Caco-2 (cell line): Measurements from ENCODE around the gene H2AZ2. TPM values are rescaled to one million over a fixed set of nuclear protein-coding genes. Genes with fewer than 3 reads are reported as not detected.

Experiments
- BruUV-seq: library from RNA; stranded (reverse); fragments of 400-500 nt; replicated peaks from 2 replicates; lab custom pipeline; 2021; lab: Mats Ljungman, UMichigan
- CTCF ChIA-PET: fragments of 300-600 bp; sonication (Branson Sonifier 250); formaldehyde crosslinking; loops from one replicate; lab custom pipeline; 2022; ENCODE audit warnings: antibody characterized with exemption; lab: Charles Lee
- POLR2A ChIA-PET: fragments of 300-600 bp; sonication (Branson Sonifier 250); formaldehyde crosslinking; loops from one replicate; lab custom pipeline; 2022; ENCODE audit warnings: antibody characterized with exemption; lab: Charles Lee
- DNase-seq, 2 experiments: peaks; one replicate each; pipeline versions ENCODE4 v3.0.0 to v3.0.0-alpha.2; 2020 to 2022
- H3K27me3 ChIP-seq: replicated peaks from 2 replicates; pipeline ENCODE4 v1.6.0; 2011; ENCODE audit warnings: low read length; ENCODE audit not compliant: control insufficient read depth, insufficient read depth
- H3K36me3 ChIP-seq: 2 replicates; pipeline ENCODE4 v1.5.1; 2011; ENCODE audit warnings: low read length; ENCODE audit not compliant: control insufficient read depth, insufficient read depth
- H3K4me1 ChIP-seq: fragments of 250-450 bp; sonication (Bioruptor Pico); 2 replicates; pipeline ENCODE4 v1.5.1; 2020; ENCODE audit warnings: mild to moderate bottlenecking
- H3K4me3 ChIP-seq: 2 replicates; pipeline ENCODE4 v1.5.1; 2011; ENCODE audit warnings: low read depth, mild to moderate bottlenecking, control low read depth, low read length
- H3K9me3 ChIP-seq: fragments of 250-450 bp; sonication (Bioruptor Pico); 2 replicates; pipeline ENCODE4 v1.5.1; 2020; ENCODE audit warnings: mild to moderate bottlenecking, moderate library complexity
- H3K27ac Mint-ChIP-seq: one replicate; pipeline ENCODE4 v1.8.0; 2022; ENCODE audit warnings: mixed read lengths; ENCODE audit not compliant: unreplicated experiment
- H3K27me3 Mint-ChIP-seq: one replicate; pipeline ENCODE4 v1.8.0; 2022; ENCODE audit warnings: mixed read lengths; ENCODE audit not compliant: insufficient read depth, unreplicated experiment
- H3K36me3 Mint-ChIP-seq: one replicate; pipeline ENCODE4 v1.8.0; 2022; ENCODE audit warnings: mild to moderate bottlenecking, mixed read lengths; ENCODE audit not compliant: insufficient read depth, unreplicated experiment
- H3K4me1 Mint-ChIP-seq: one replicate; pipeline ENCODE4 v1.8.0; 2022; ENCODE audit warnings: low read depth, mixed read lengths; ENCODE audit not compliant: unreplicated experiment
- H3K4me3 Mint-ChIP-seq: one replicate; pipeline ENCODE4 v1.8.0; 2022; ENCODE audit warnings: mild to moderate bottlenecking, moderate library complexity, mixed read lengths; ENCODE audit not compliant: unreplicated experiment
- H3K9me3 Mint-ChIP-seq: one replicate; pipeline ENCODE4 v1.8.0; 2022; ENCODE audit warnings: mixed read lengths; ENCODE audit not compliant: unreplicated experiment
- intact Hi-C: fragments of 100-400 bp; cut with micrococcal nuclease; formaldehyde crosslinking; loops from one replicate; pipeline ENCODE4 v1.10.0; 2022; ENCODE audit not compliant: unreplicated experiment
- total RNA-seq: library from RNA; stranded (reverse); gene quantifications from 2 replicates; pipeline ENCODE4 v1.2.3, GENCODE V29; 2022
- TF ChIP-seq, protein P1 (sequence below), 2 experiments: fragments of 200-600 bp in 1 of 2; IDR thresholded peaks; 1 replicate in 1 of 2; 2 replicates in 1 of 2; pipeline versions ENCODE4 v1.5.1 to v1.8.0; 2011 to 2022; ENCODE audit warnings: antibody characterized with exemption in 1 of 2, control low read depth in 1 of 2, inconsistent platforms in 1 of 2, low read depth in 1 of 2, low read length in 1 of 2, mild to moderate bottlenecking in 1 of 2, moderate library complexity in 1 of 2; ENCODE audit not compliant: insufficient read depth in 1 of 2, severe bottlenecking in 1 of 2, unreplicated experiment in 1 of 2

The H2AZ2 gene
- total RNA-seq, 1 experiment from 2014 or later, result 244 TPM

GRCh38 chr7:44797329-44798258, 50.3 kb downstream of the H2AZ2 start:
- peaks cover 11% of the 10 kb centered on the region for H3K36me3 ChIP-seq
- DNase-seq, result peak; percentile 90
- TF ChIP-seq, protein P1, sequence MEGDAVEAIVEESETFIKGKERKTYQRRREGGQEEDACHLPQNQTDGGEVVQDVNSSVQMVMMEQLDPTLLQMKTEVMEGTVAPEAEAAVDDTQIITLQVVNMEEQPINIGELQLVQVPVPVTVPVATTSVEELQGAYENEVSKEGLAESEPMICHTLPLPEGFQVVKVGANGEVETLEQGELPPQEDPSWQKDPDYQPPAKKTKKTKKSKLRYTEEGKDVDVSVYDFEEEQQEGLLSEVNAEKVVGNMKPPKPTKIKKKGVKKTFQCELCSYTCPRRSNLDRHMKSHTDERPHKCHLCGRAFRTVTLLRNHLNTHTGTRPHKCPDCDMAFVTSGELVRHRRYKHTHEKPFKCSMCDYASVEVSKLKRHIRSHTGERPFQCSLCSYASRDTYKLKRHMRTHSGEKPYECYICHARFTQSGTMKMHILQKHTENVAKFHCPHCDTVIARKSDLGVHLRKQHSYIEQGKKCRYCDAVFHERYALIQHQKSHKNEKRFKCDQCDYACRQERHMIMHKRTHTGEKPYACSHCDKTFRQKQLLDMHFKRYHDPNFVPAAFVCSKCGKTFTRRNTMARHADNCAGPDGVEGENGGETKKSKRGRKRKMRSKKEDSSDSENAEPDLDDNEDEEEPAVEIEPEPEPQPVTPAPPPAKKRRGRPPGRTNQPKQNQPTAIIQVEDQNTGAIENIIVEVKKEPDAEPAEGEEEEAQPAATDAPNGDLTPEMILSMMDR (IDR thresholded peaks at IDR 0.05; ENCODE audit: insufficient read depth in 1 of 2, low read depth in 1 of 2, low read length in 1 of 2, severe bottlenecking in 1 of 2, unreplicated experiment in 1 of 2), result peak; percentile 67 to 71
- POLR2A ChIA-PET, result interaction anchor here (0.5 to 1.6 kb wide), 9 partner anchors 37 to 314 kb away, joined by 3 to 11 read pairs (median 4); partner anchors contain the start of genes H2AZ2, OGDH and TBRG4
- peak overlapping the region; percentile 99 for H3K27ac Mint-ChIP-seq
- H3K9me3 Mint-ChIP-seq, result no peaks in the 10 kb centered on the region
- no peaks in the 10 kb centered on the region for H3K27me3 ChIP-seq
- H3K9me3 ChIP-seq, result no peaks in the 10 kb centered on the region
- 0 out of 2 replicates have a peak, but pooled peaks cover 10% of the 10 kb centered on the region for H3K4me1 ChIP-seq
- H3K36me3 Mint-ChIP-seq, result peaks cover 67% of the 10 kb centered on the region
- no peaks in the 10 kb centered on the region for H3K4me1 Mint-ChIP-seq
- peak overlapping the region; percentile 97 for H3K4me3 Mint-ChIP-seq
- H3K4me3 ChIP-seq, result peak overlapping the region; percentile 100
- BruUV-seq, result TSS peak; percentile 45
- intact Hi-C loops, result loop anchor here (2.0 to 5.0 kb wide), 4 partner anchors 29 to 190 kb away; partner anchors contain the start of genes OGDH and ZMIZ2
- CTCF ChIA-PET, result no interaction called here
- H3K27me3 Mint-ChIP-seq, result no peaks in the 10 kb centered on the region

- intact Hi-C loops, result loop anchor here (1.0 to 5.0 kb wide), 6 partner anchors 28 to 214 kb away; partner anchors contain the start of genes H2AZ2, OGDH, TMED4 and ZMIZ2
Measured at GRCh38 chr7:44796504-44797328, 51.2 kb downstream of the H2AZ2 start, which contains the start of gene PPIA. Gene PPIA, plus strand, starts transcription at chr7:44796681. Its CDS starts 44 bp downstream, at chr7:44796725.

More at GRCh38 chr7:44796504-44797328, 51.2 kb downstream of the H2AZ2 start, which contains the start of gene PPIA:
- Mint-ChIP-seq H3K9me3 (no peaks in the 10 kb centered on the region), H3K36me3 (peaks cover 59% of the 10 kb centered on the region), H3K27ac (peak within 1 kb of the TSS; percentile 99), H3K27me3 (no peaks in the 10 kb centered on the region), H3K4me1 (no peaks in the 10 kb centered on the region), H3K4me3 (peak within 1 kb of the TSS; percentile 97)
- Histone ChIP-seq H3K4me1 (0 out of 2 replicates have a peak, but pooled peaks cover 10% of the 10 kb centered on the region), H3K9me3 (no peaks in the 10 kb centered on the region), H3K4me3 (peak within 1 kb of the TSS; percentile 100), H3K36me3 (peaks cover 5% of the 10 kb centered on the region), H3K27me3 (no peaks in the 10 kb centered on the region)
- CTCF ChIA-PET, result no interaction called here
- TF ChIP-seq, protein P1 (IDR thresholded peaks at IDR 0.05; ENCODE audit: insufficient read depth in 1 of 2, low read depth in 1 of 2, low read length in 1 of 2, severe bottlenecking in 1 of 2, unreplicated experiment in 1 of 2), result no peak
- TSS peak; percentile 31 for BruUV-seq
- POLR2A ChIA-PET, result interaction anchor here (0.5 to 1.3 kb wide), 6 partner anchors 43 to 315 kb away, joined by 3 to 6 read pairs (median 4); partner anchors contain the start of genes OGDH and TBRG4
- peak; percentile 99 for DNase-seq
